K562 (cell line): Measurements from ENCODE around the gene RAD23B. TPM values are rescaled to one million over a fixed set of nuclear protein-coding genes. Genes with fewer than 3 reads are reported as not detected.

Source experiments
- ATAC-seq: fragments of 200-7000 bp; cut with Tn5 transposase; 3 replicates; pipeline ENCODE4 v1.9.1; 2020; ENCODE audit warnings: moderate library complexity
- BruUV-seq: library from RNA; stranded (reverse); fragments of 400-500 nt; replicated peaks from 2 replicates; lab custom pipeline; 2021; lab: Mats Ljungman, UMichigan
- CTCF ChIA-PET: fragments of 300-600 bp; formaldehyde crosslinking; extraction: SDS; loops from one replicate; lab custom pipeline; 2021; ENCODE audit warnings: low intra/inter-chr PET ratio; lab: Yijun Ruan, JAX
- POLR2A ChIA-PET: fragments of 300-600, 350-650 bp; sonication (Branson Sonifier 250); formaldehyde crosslinking; extraction: SDS; loops from one replicate; lab custom pipeline; 2021; ENCODE audit warnings: antibody characterized with exemption, inconsistent platforms; lab: Yijun Ruan, JAX
- DNase-seq, 4 experiments: peaks; one replicate each; pipeline versions ENCODE4 v3.0.0 to v3.0.0-alpha.2; 2011 to 2018; ENCODE audit warnings: low spot score in 3 of 4, mixed read lengths in 3 of 4; ENCODE audit errors: extremely low read depth in 1 of 4
- FAIRE-seq: peaks from 2 replicates; lab custom pipeline; 2011; peaks lifted over from hg19 to GRCh38; lab: Jason Lieb, UNC
- H2AFZ ChIP-seq: 2 replicates; pipeline ENCODE4 v1.6.0; 2011; ENCODE audit warnings: low read depth, low read length, control low read depth, inconsistent platforms
- H3K27ac ChIP-seq: fragments of 200-600 bp; 3 replicates; pipeline ENCODE4 v1.8.0; 2011; ENCODE audit warnings: low read depth, mild to moderate bottlenecking, control low read depth, inconsistent platforms, low read length, moderate library complexity, mixed read lengths; ENCODE audit errors: extremely low read depth
- H3K27me3 ChIP-seq, 2 experiments: fragments of 300-600 bp in 1 of 2; 2 replicates in 1 of 2; 3 replicates in 1 of 2; pipeline versions ENCODE4 v1.6.0 to v1.8.0; 2011; ENCODE audit warnings: inconsistent platforms in 2 of 2, low read length in 2 of 2, mild to moderate bottlenecking in 1 of 2, mixed read lengths in 1 of 2, moderate library complexity in 1 of 2; ENCODE audit not compliant: control insufficient read depth in 2 of 2, insufficient read depth in 2 of 2
- H3K36me3 ChIP-seq: fragments of 300-600 bp; 3 replicates; pipeline ENCODE4 v1.8.0; 2011; ENCODE audit warnings: mild to moderate bottlenecking, low read length, inconsistent platforms; ENCODE audit not compliant: control insufficient read depth, insufficient read depth
- H3K4me1 ChIP-seq, 2 experiments: fragments of 200-600 bp in 1 of 2; replicated peaks in 1 of 2; 2 replicates in 1 of 2; 3 replicates in 1 of 2; pipeline versions ENCODE4 v1.5.1 to v1.8.0; 2011; ENCODE audit warnings: inconsistent platforms in 2 of 2, low read length in 2 of 2, mild to moderate bottlenecking in 1 of 2, mixed read lengths in 1 of 2, moderate library complexity in 1 of 2; ENCODE audit not compliant: control insufficient read depth in 2 of 2, insufficient read depth in 2 of 2
- H3K4me2 ChIP-seq: 2 replicates; pipeline ENCODE4 v1.6.1; 2011; ENCODE audit warnings: low read length, control low read depth, inconsistent platforms, mixed read lengths; ENCODE audit not compliant: insufficient read depth
- H3K4me3 ChIP-seq: fragments of 200-600 bp; sonication (generic), shearing (Covaris generic); 2 replicates; pipeline ENCODE4 v1.5.1; 2016; ENCODE audit warnings: control low read depth, inconsistent platforms
- H3K79me2 ChIP-seq: fragments of 200-600 bp; 3 replicates; pipeline ENCODE4 v1.8.0; 2011; ENCODE audit warnings: low read length, inconsistent platforms; ENCODE audit not compliant: control insufficient read depth, insufficient read depth
- H3K9ac ChIP-seq, 2 experiments: 2 replicates each; pipeline versions ENCODE4 v1.6.0 to v1.6.1; 2011; ENCODE audit warnings: low read depth in 2 of 2, low read length in 2 of 2, control low read depth in 1 of 2, inconsistent platforms in 1 of 2, mild to moderate bottlenecking in 1 of 2, mixed read lengths in 1 of 2; ENCODE audit not compliant: insufficient read depth in 1 of 2
- H3K9me1 ChIP-seq: one replicate; pipeline ENCODE4 v1.6.0; 2011; ENCODE audit warnings: inconsistent platforms, mild to moderate bottlenecking, low read length, moderate library complexity; ENCODE audit not compliant: control insufficient read depth, insufficient read depth
- H3K9me3 ChIP-seq: replicated peaks from 2 replicates; pipeline ENCODE4 v1.5.1; 2011; ENCODE audit warnings: low read depth, low read length, inconsistent platforms; ENCODE audit not compliant: control insufficient read depth, insufficient read depth
- H4K20me1 ChIP-seq: replicated peaks from 2 replicates; pipeline ENCODE4 v1.6.1; 2011; ENCODE audit warnings: low read length, inconsistent platforms, mixed read lengths; ENCODE audit not compliant: control insufficient read depth, insufficient read depth
- ATF2 ChIP-seq: sonication (generic); formaldehyde crosslinking; IDR thresholded peaks from 2 replicates; pipeline ENCODE4 v1.8.1; 2022; ENCODE audit warnings: missing genetic modification reagents
- BHLHE40 ChIP-seq: IDR thresholded peaks from 2 replicates; pipeline ENCODE4 v1.6.1; 2011; ENCODE audit warnings: low read length, improper control_type of control experiment
- CBX1 ChIP-seq: sonication (generic); IDR thresholded peaks from 2 replicates; pipeline ENCODE4 v1.6.1; 2016; ENCODE audit warnings: antibody characterized with exemption, low read depth, mild to moderate bottlenecking
- E2F8 ChIP-seq: fragments of 450-650 bp; IDR thresholded peaks from 2 replicates; pipeline ENCODE4 v1.7.1; 2018; ENCODE audit warnings: mild to moderate bottlenecking, low read depth; ENCODE audit not compliant: partially characterized antibody
- ELF2 ChIP-seq: fragments of 250-450 bp; sonication (Bioruptor Pico); IDR thresholded peaks from 2 replicates; pipeline ENCODE4 v1.5.0; 2021; ENCODE audit warnings: mild to moderate bottlenecking
- FOSL1 ChIP-seq: fragments of 200-800 bp; sonication (Bioruptor generic); conservative IDR thresholded peaks from 2 replicates; pipeline ENCODE4 v1.6.1; 2016; ENCODE audit warnings: missing genetic modification characterization, missing compliant biosample characterization
- KDM1A ChIP-seq, 2 experiments: fragments of 450-650 bp; IDR thresholded peaks; 2 replicates each; pipeline ENCODE4 v1.6.1; 2016; ENCODE audit warnings: mild to moderate bottlenecking in 2 of 2
- PCBP2 ChIP-seq: fragments of 200-400 bp; formaldehyde crosslinking; IDR thresholded peaks from 2 replicates; pipeline ENCODE4 v1.6.1; 2018; ENCODE audit warnings: low read length, low read depth, mild to moderate bottlenecking, moderate library complexity; ENCODE audit not compliant: poor library complexity, severe bottlenecking
- SMARCB1 ChIP-seq: IDR thresholded peaks from 2 replicates; pipeline ENCODE4 v1.6.1; 2011; ENCODE audit warnings: improper control_type of control experiment, low read depth; ENCODE audit not compliant: insufficient read length
- SUPT5H ChIP-seq: fragments of 450-650 bp; IDR thresholded peaks from 2 replicates; pipeline ENCODE4 v1.6.1; 2016
- TEAD1 ChIP-seq, 2 experiments: fragments of 450-650 bp in 1 of 2; sonication (generic) in 1 of 2; formaldehyde crosslinking; IDR thresholded peaks; 2 replicates each; pipeline versions ENCODE4 v1.4.0 to v1.8.0; 2020 to 2022; ENCODE audit warnings: mild to moderate bottlenecking in 2 of 2, missing genetic modification reagents in 1 of 2
- THAP12 ChIP-seq: fragments of 250-450 bp; sonication (Bioruptor Pico); IDR thresholded peaks from 2 replicates; pipeline ENCODE4 v1.9.0; 2021; ENCODE audit warnings: mild to moderate bottlenecking, inconsistent platforms
- ZMIZ1 ChIP-seq, 2 experiments: fragments of 150-350 bp in 1 of 2; IDR thresholded peaks; 2 replicates each; pipeline ENCODE4 v1.6.1; 2012 to 2016; ENCODE audit warnings: low read depth in 2 of 2, low read length in 2 of 2, mild to moderate bottlenecking in 1 of 2, moderate library complexity in 1 of 2
- WGBS: fragments of 100-300 bp; shearing (Covaris generic); methylation state at CpG from one replicate; pipeline ENCODE4 v1.1.6; 2016; ENCODE audit warnings: low coverage, mixed read lengths; ENCODE audit not compliant: insufficient coverage; ENCODE audit errors: missing lambda C conversion rate; 5-methylcytosine and 5-hydroxymethylcytosine counted together
- in situ Hi-C: fragments of 300-500 bp; cut with MboI; formaldehyde crosslinking; loops from 4 replicates; pipeline ENCODE4 v1.15.0; 2018; ENCODE audit warnings: inconsistent platforms, mixed read lengths
- intact Hi-C: fragments of 100-400 bp; cut with micrococcal nuclease; formaldehyde crosslinking; loops from 2 replicates; pipeline ENCODE4 v1.14.2; 2022
- polyA plus RNA-seq, 8 experiments: library from polyadenylated mRNA; depleted of rRNA in 4 of 8; stranded (reverse) in 5 of 8; unstranded in 3 of 8; fragments of >200 nt; fragmentation: Nextera tagmentation in 2 of 8; fragmentation: Illumina TruSeq in 1 of 8; extraction: Ambion mirVana in 2 of 8; extraction: Trizol in 1 of 8; gene quantifications; 2 replicates each; pipeline versions ENCODE4 v1.2.1 to v1.2.3, GENCODE V29; 2011 to 2014; ENCODE audit warnings: inconsistent platforms in 1 of 8, missing spikeins in 1 of 8
- total RNA-seq, 7 experiments: library from RNA; depleted of rRNA in 6 of 7; stranded (reverse); fragments of >200 nt in 6 of 7; fragmentation: Illumina TruSeq in 2 of 7; extraction: Trizol in 2 of 7; gene quantifications; 2 replicates each; pipeline versions ENCODE4 v1.2.1 to v1.2.3, GENCODE V29; 2011 to 2021; ENCODE audit warnings: low replicate concordance in 1 of 7

Gene RAD23B
- total and polyA plus RNA-seq, 9 of the 15 experiments (the other 6 are each of a cell fraction or from before 2014, with no cell fraction given), result 14.5 to 184 (median 114) TPM

- BruUV-seq, result no TSS peak
- no peak for FAIRE-seq
- no peak for DNase-seq
- H3K27me3 ChIP-seq, result peaks cover 6 to 14% of the 10 kb centered on the region in 2 experiments
- no peak overlapping the region for H3K9ac ChIP-seq
- no peaks in the 10 kb centered on the region for H3K79me2 ChIP-seq
- H3K4me3 ChIP-seq, result no peak overlapping the region
- POLR2A ChIA-PET, result interaction anchor here (0.9 to 1.6 kb wide), 4 partner anchors 9 to 12 kb away, joined by 3 to 8 read pairs (median 4); no protein-coding TSS in a partner anchor
- H3K4me2 ChIP-seq, result no peak overlapping the region
- 0% methylated on average over 1 of the region's 1 CpG for WGBS
- in situ Hi-C loops, result no loop called here
- H3K9me3 ChIP-seq, result no peaks in the 10 kb centered on the region
- CTCF ChIA-PET, result no interaction called here
- no peaks in the 10 kb centered on the region for H3K9me1 ChIP-seq
- no peaks in the 10 kb centered on the region for H4K20me1 ChIP-seq
- ATAC-seq, result no peak
- no peak overlapping the region for H3K27ac ChIP-seq
- intact Hi-C loops, result no loop called here
- no peaks in the 10 kb centered on the region for H3K36me3 ChIP-seq
- H2AFZ ChIP-seq, result no peak overlapping the region
- H3K4me1 ChIP-seq, result peaks cover 5 to 12% of the 10 kb centered on the region in 2 experiments; a peak in 3 of 5 replicates
- TF ChIP-seq SUPT5H (no peak), SMARCB1 (no peak), ELF2 (CRISPR knock-in tag) (no peak), TEAD1 (CRISPR knock-in tag; IDR thresholded peaks at IDR 0.05) (no peak), E2F8 (no peak), CBX1 (no peak), FOSL1 (tag) (no peak), KDM1A (IDR thresholded peaks at IDR 0.05) (no peak), ZMIZ1 (IDR thresholded peaks at IDR 0.05; ENCODE audit: low read depth in 2 of 2, low read length in 2 of 2) (no peak), PCBP2 (no peak), ATF2 (CRISPR knock-in tag) (no peak), BHLHE40 (no peak), THAP12 (no peak)
Observed at GRCh38 chr9:107270082-107270481, 13.0 kb upstream of the RAD23B start.
